GM23338 (cell line): Measurements from ENCODE around the gene LEPR. TPM values are rescaled to one million over a fixed set of nuclear protein-coding genes. Genes with fewer than 3 reads are reported as not detected.

Experiments
- ATAC-seq: fragments of 200-7000 bp; cut with Tn5 transposase; 3 replicates; pipeline ENCODE4 v1.9.1; 2020
- DNase-seq: peaks from one replicate; pipeline ENCODE4 v3.0.0-alpha.2; 2015; ENCODE audit warnings: low spot score
- H2AFZ ChIP-seq: fragments of 200-600 bp; sonication (generic); 2 replicates; pipeline ENCODE4 v1.8.0; 2016; ENCODE audit warnings: antibody characterized with exemption, mild to moderate bottlenecking, moderate library complexity
- H3F3A ChIP-seq: fragments of 200-600 bp; sonication (generic); replicated peaks from 2 replicates; pipeline ENCODE4 v1.8.0; 2017; ENCODE audit warnings: antibody characterized with exemption, mixed run types, low read depth
- H3K27ac ChIP-seq: fragments of 200-600 bp; sonication (generic); 2 replicates; pipeline ENCODE4 v1.6.1; 2016; ENCODE audit warnings: low read depth
- H3K27me3 ChIP-seq: fragments of 200-600 bp; sonication (generic); 2 replicates; pipeline ENCODE4 v1.8.0; 2016; ENCODE audit warnings: mild to moderate bottlenecking, mixed run types, moderate library complexity; ENCODE audit not compliant: insufficient read depth
- H3K36me3 ChIP-seq: fragments of 200-600 bp; sonication (generic); 2 replicates; pipeline ENCODE4 v1.8.0; 2016; ENCODE audit warnings: mild to moderate bottlenecking; ENCODE audit not compliant: insufficient read depth
- H3K4me1 ChIP-seq: fragments of 200-600 bp; sonication (generic); 2 replicates; pipeline ENCODE4 v1.8.0; 2016; ENCODE audit warnings: mild to moderate bottlenecking, moderate library complexity; ENCODE audit not compliant: insufficient read depth
- H3K4me2 ChIP-seq: fragments of 200-600 bp; sonication (generic); 2 replicates; pipeline ENCODE4 v1.7.1; 2017; ENCODE audit warnings: mixed run types
- H3K4me3 ChIP-seq: fragments of 200-600 bp; sonication (generic); 2 replicates; pipeline ENCODE4 v1.6.1; 2016; ENCODE audit warnings: mixed run types
- H3K79me2 ChIP-seq: fragments of 200-600 bp; sonication (generic); replicated peaks from 2 replicates; pipeline ENCODE4 v1.8.0; 2017; ENCODE audit warnings: mild to moderate bottlenecking; ENCODE audit not compliant: insufficient read depth
- H3K9me2 ChIP-seq: fragments of 200-600 bp; sonication (generic); 2 replicates; pipeline ENCODE4 v1.8.0; 2017; ENCODE audit not compliant: insufficient read depth
- H4K20me1 ChIP-seq: fragments of 200-600 bp; sonication (generic); replicated peaks from 2 replicates; pipeline ENCODE4 v1.8.0; 2017; ENCODE audit warnings: mild to moderate bottlenecking; ENCODE audit not compliant: insufficient read depth
- H3K27ac Mint-ChIP-seq: 2 replicates; pipeline ENCODE4 v1.8.0; 2020; ENCODE audit warnings: inconsistent platforms, mild to moderate bottlenecking, moderate library complexity, mixed read lengths
- H3K27me3 Mint-ChIP-seq: 3 replicates; pipeline ENCODE4 v1.8.0; 2022; ENCODE audit warnings: low read depth, mild to moderate bottlenecking, moderate library complexity, mixed read lengths, inconsistent platforms; ENCODE audit not compliant: insufficient read depth, poor library complexity
- H3K36me3 Mint-ChIP-seq: 3 replicates; pipeline ENCODE4 v1.8.0; 2021; ENCODE audit warnings: low read depth, mild to moderate bottlenecking, inconsistent platforms, moderate library complexity, mixed read lengths
- H3K4me1 Mint-ChIP-seq: 3 replicates; pipeline ENCODE4 v1.8.0; 2020; ENCODE audit warnings: mild to moderate bottlenecking, inconsistent platforms, mixed read lengths
- H3K4me3 Mint-ChIP-seq: 3 replicates; pipeline ENCODE4 v1.8.0; 2021; ENCODE audit warnings: moderate library complexity, mild to moderate bottlenecking, inconsistent platforms, mixed read lengths
- H3K9me3 Mint-ChIP-seq: 3 replicates; pipeline ENCODE4 v1.8.0; 2020; ENCODE audit warnings: moderate library complexity, mild to moderate bottlenecking, inconsistent platforms, mixed read lengths
- CREB1 ChIP-seq: fragments of 250-450 bp; sonication (Bioruptor Pico); IDR thresholded peaks from 2 replicates; pipeline ENCODE4 v1.5.0; 2020; ENCODE audit warnings: low read depth, mild to moderate bottlenecking, moderate library complexity
- ETS1 ChIP-seq: IDR thresholded peaks from 2 replicates; pipeline ENCODE4 v1.6.1; 2016; ENCODE audit warnings: antibody characterized with exemption
- EZH2phosphoT487 ChIP-seq: fragments of 200-600 bp; sonication (generic); IDR thresholded peaks from one replicate; pipeline ENCODE4 v1.8.1; 2018; ENCODE audit warnings: antibody characterized with exemption; ENCODE audit not compliant: unreplicated experiment
- STAT1 ChIP-seq: IDR thresholded peaks from one replicate; pipeline ENCODE4 v1.6.1; 2016; ENCODE audit warnings: antibody characterized with exemption; ENCODE audit not compliant: unreplicated experiment
- ZNF114 ChIP-seq: fragments of 250-450 bp; sonication (Bioruptor Pico); IDR thresholded peaks from 2 replicates; pipeline ENCODE4 v1.5.0; 2020; ENCODE audit warnings: mild to moderate bottlenecking, moderate library complexity
- polyA plus RNA-seq: library from polyadenylated mRNA; unstranded; fragments of >200 nt; fragmentation: Nextera tagmentation; extraction: Ambion mirVana; gene quantifications from 2 replicates; pipeline ENCODE4 v1.2.1, GENCODE V29; 2016
- total RNA-seq: library from RNA; depleted of rRNA; stranded (reverse); fragments of >200 nt; shearing (Covaris generic); gene quantifications from 2 replicates; pipeline ENCODE4 v1.2.3, GENCODE V29; 2014
- TF ChIP-seq, protein P1 (sequence below): fragments of 250-450 bp; sonication (Bioruptor Pico); IDR thresholded peaks from 2 replicates; pipeline ENCODE4 v1.5.0; 2020; ENCODE audit warnings: mild to moderate bottlenecking, moderate library complexity

Gene LEPR
- total and polyA plus RNA-seq, 2 experiments from 2014 or later, result 2.1 to 4.7 TPM

DNA sequence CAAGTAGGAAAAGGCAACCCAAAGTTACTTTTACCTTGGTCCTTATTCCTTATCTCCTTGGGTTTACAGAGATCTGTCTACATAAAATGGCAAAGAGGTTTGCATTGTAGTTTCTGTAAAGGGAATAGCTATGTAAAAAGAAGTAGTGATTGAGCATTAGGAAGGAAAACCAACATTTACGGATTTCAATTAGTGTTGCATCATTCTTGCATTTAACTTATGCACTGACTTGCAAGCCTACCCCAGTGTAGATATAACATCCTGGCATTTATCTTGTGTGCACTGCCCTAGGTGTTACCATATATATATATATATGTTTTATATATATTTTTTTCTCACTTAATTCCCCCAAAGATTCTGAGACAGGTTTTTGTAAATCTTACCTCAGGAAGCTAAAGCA is 3.7 kb upstream of the LEPR start:
- H3K79me2 ChIP-seq, result peaks cover 5% of the 10 kb centered on the region
- peaks cover 6% of the 10 kb centered on the region; the same call in 1 of the 3 replicates for H3K9me3 Mint-ChIP-seq
- ATAC-seq, result no peak

More for the DNA sequence above, 3.7 kb upstream of the LEPR start:
- H3K4me1 ChIP-seq, result peaks cover 24% of the 10 kb centered on the region
- no peak for TF ChIP-seq ETS1
- no peak for TF ChIP-seq ZNF114 (CRISPR knock-in tag)
- TF ChIP-seq, protein P1, sequence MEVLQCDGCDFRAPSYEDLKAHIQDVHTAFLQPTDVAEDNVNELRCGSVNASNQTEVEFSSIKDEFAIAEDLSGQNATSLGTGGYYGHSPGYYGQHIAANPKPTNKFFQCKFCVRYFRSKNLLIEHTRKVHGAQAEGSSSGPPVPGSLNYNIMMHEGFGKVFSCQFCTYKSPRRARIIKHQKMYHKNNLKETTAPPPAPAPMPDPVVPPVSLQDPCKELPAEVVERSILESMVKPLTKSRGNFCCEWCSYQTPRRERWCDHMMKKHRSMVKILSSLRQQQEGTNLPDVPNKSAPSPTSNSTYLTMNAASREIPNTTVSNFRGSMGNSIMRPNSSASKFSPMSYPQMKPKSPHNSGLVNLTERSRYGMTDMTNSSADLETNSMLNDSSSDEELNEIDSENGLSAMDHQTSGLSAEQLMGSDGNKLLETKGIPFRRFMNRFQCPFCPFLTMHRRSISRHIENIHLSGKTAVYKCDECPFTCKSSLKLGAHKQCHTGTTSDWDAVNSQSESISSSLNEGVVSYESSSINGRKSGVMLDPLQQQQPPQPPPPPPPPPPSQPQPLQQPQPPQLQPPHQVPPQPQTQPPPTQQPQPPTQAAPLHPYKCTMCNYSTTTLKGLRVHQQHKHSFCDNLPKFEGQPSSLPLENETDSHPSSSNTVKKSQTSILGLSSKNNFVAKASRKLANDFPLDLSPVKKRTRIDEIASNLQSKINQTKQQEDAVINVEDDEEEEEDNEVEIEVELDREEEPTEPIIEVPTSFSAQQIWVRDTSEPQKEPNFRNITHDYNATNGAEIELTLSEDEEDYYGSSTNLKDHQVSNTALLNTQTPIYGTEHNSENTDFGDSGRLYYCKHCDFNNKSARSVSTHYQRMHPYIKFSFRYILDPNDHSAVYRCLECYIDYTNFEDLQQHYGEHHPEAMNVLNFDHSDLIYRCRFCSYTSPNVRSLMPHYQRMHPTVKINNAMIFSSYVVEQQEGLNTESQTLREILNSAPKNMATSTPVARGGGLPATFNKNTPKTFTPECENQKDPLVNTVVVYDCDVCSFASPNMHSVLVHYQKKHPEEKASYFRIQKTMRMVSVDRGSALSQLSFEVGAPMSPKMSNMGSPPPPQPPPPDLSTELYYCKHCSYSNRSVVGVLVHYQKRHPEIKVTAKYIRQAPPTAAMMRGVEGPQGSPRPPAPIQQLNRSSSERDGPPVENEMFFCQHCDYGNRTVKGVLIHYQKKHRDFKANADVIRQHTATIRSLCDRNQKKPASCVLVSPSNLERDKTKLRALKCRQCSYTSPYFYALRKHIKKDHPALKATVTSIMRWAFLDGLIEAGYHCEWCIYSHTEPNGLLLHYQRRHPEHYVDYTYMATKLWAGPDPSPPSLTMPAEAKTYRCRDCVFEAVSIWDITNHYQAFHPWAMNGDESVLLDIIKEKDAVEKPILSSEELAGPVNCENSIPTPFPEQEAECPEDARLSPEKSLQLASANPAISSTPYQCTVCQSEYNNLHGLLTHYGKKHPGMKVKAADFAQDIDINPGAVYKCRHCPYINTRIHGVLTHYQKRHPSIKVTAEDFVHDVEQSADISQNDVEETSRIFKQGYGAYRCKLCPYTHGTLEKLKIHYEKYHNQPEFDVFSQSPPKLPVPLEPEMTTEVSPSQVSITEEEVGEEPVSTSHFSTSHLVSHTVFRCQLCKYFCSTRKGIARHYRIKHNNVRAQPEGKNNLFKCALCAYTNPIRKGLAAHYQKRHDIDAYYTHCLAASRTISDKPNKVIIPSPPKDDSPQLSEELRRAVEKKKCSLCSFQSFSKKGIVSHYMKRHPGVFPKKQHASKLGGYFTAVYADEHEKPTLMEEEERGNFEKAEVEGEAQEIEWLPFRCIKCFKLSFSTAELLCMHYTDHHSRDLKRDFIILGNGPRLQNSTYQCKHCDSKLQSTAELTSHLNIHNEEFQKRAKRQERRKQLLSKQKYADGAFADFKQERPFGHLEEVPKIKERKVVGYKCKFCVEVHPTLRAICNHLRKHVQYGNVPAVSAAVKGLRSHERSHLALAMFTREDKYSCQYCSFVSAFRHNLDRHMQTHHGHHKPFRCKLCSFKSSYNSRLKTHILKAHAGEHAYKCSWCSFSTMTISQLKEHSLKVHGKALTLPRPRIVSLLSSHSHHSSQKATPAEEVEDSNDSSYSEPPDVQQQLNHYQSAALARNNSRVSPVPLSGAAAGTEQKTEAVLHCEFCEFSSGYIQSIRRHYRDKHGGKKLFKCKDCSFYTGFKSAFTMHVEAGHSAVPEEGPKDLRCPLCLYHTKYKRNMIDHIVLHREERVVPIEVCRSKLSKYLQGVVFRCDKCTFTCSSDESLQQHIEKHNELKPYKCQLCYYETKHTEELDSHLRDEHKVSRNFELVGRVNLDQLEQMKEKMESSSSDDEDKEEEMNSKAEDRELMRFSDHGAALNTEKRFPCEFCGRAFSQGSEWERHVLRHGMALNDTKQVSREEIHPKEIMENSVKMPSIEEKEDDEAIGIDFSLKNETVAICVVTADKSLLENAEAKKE (CRISPR knock-in tag), result no peak
- no peak for TF ChIP-seq EZH2phosphoT487
- no peak for TF ChIP-seq CREB1 (CRISPR knock-in tag)
- TF ChIP-seq STAT1, result no peak
- Mint-ChIP-seq H3K4me1 (peaks cover 30% of the 10 kb centered on the region), H3K36me3 (no peaks in the 10 kb centered on the region), H3K27me3 (no peaks in the 10 kb centered on the region), H3K4me3 (no peak overlapping the region), H3K27ac (no peak overlapping the region)
- no peaks in the 10 kb centered on the region for H3K36me3 ChIP-seq
- no peaks in the 10 kb centered on the region for H3K27me3 ChIP-seq
- H3K4me2 ChIP-seq, result no peak overlapping the region
- no peaks in the 10 kb centered on the region for H4K20me1 ChIP-seq
- H2AFZ ChIP-seq, result no peak overlapping the region
- no peak overlapping the region for H3K4me3 ChIP-seq
- no peaks in the 10 kb centered on the region for H3K9me2 ChIP-seq
- H3K27ac ChIP-seq, result no peak overlapping the region
- H3F3A ChIP-seq, result peaks cover 11% of the 10 kb centered on the region; the same call in 1 of the 2 replicates
- DNase-seq, result no peak
